Panc1 (cell line): ENCODE measurements around the gene SLC2A2. TPM values are rescaled to one million over a fixed set of nuclear protein-coding genes. Genes with fewer than 3 reads are reported as not detected.

Experiments used
- ATAC-seq: fragments of 200-7000 bp; cut with Tn5 transposase; 2 replicates; pipeline ENCODE4 v1.9.1; 2020; ENCODE audit warnings: mild to moderate bottlenecking, moderate library complexity
- BruUV-seq: library from RNA; stranded (reverse); fragments of 400-500 nt; replicated peaks from 2 replicates; lab custom pipeline; 2021; lab: Mats Ljungman, UMichigan
- CTCF ChIA-PET: fragments of 300-600 bp; sonication (Branson Sonifier 250); formaldehyde crosslinking; loops from one replicate; lab custom pipeline; 2022; ENCODE audit warnings: antibody characterized with exemption; lab: Charles Lee
- POLR2A ChIA-PET: fragments of 300-600 bp; sonication (Branson Sonifier 250); formaldehyde crosslinking; loops from one replicate; lab custom pipeline; 2022; ENCODE audit warnings: antibody characterized with exemption; lab: Charles Lee
- DNase-seq: peaks from one replicate; pipeline ENCODE4 v3.0.0-alpha.2; 2010; ENCODE audit warnings: low read depth, low spot score
- H3K27ac ChIP-seq: 2 replicates; pipeline ENCODE4 v1.5.1; 2011; ENCODE audit warnings: mild to moderate bottlenecking, low read length, inconsistent platforms
- H3K27me3 ChIP-seq: fragments of 200-500 bp; sonication (Bioruptor generic); 2 replicates; pipeline ENCODE4 v1.6.0; 2014; ENCODE audit warnings: low read length, inconsistent platforms; ENCODE audit not compliant: control insufficient read depth, insufficient read depth
- H3K36me3 ChIP-seq: fragments of 200-500 bp; sonication (Bioruptor generic); 2 replicates; pipeline ENCODE4 v1.5.1; 2014; ENCODE audit warnings: inconsistent platforms, mild to moderate bottlenecking, low read length, moderate library complexity; ENCODE audit not compliant: control insufficient read depth, insufficient read depth
- H3K4me1 ChIP-seq: 2 replicates; pipeline ENCODE4 v1.5.1; 2011; ENCODE audit warnings: inconsistent platforms, mild to moderate bottlenecking, low read length, moderate library complexity; ENCODE audit not compliant: control insufficient read depth, insufficient read depth
- H3K4me3 ChIP-seq, 2 experiments: 2 replicates each; pipeline ENCODE4 v1.5.1; 2011 to 2012; ENCODE audit warnings: low read depth in 2 of 2, low read length in 2 of 2, mild to moderate bottlenecking in 2 of 2, inconsistent platforms in 1 of 2, moderate library complexity in 1 of 2
- H3K9me3 ChIP-seq: fragments of 200-500 bp; sonication (Bioruptor generic); 2 replicates; pipeline ENCODE4 v1.5.1; 2014; ENCODE audit warnings: low read depth, mild to moderate bottlenecking, inconsistent platforms, low read length, moderate library complexity; ENCODE audit not compliant: control insufficient read depth, insufficient read depth
- POLR2AphosphoS5 ChIP-seq: IDR thresholded peaks from 2 replicates; pipeline ENCODE4 v1.6.1; 2012; ENCODE audit warnings: mild to moderate bottlenecking, low read depth, low read length, moderate library complexity
- REST ChIP-seq, 2 experiments: IDR thresholded peaks; 2 replicates each; pipeline ENCODE4 v1.6.1; 2011 to 2012; ENCODE audit warnings: low read depth in 2 of 2, control low read depth in 1 of 2, low read length in 1 of 2, mild to moderate bottlenecking in 1 of 2, moderate library complexity in 1 of 2; ENCODE audit not compliant: insufficient read depth in 1 of 2
- SIN3A ChIP-seq: IDR thresholded peaks from 2 replicates; pipeline ENCODE4 v1.6.1; 2012; ENCODE audit warnings: low read depth, mild to moderate bottlenecking, low read length, moderate library complexity, borderline replicate concordance; ENCODE audit not compliant: insufficient read depth
- TCF7L2 ChIP-seq: IDR thresholded peaks from 2 replicates; pipeline ENCODE4 v1.6.1; 2011; ENCODE audit warnings: mild to moderate bottlenecking, low read depth, low read length, inconsistent platforms
- in situ Hi-C: cut with HindIII; loops from 2 replicates; pipeline ENCODE4 v1.10.0; 2016; ENCODE audit warnings: low sequenced_read_pairs, low pct_unique_long_range_greater_than_20kb
- intact Hi-C: fragments of 100-400 bp; cut with micrococcal nuclease; formaldehyde crosslinking; loops from one replicate; pipeline ENCODE4 v1.10.0; 2022; ENCODE audit not compliant: unreplicated experiment
- total RNA-seq: library from RNA; stranded (reverse); gene quantifications from one replicate; pipeline ENCODE4 v1.2.1, GENCODE V29; 2021; ENCODE audit not compliant: unreplicated experiment
- TF ChIP-seq, protein P1 (sequence below): fragments of 450-650 bp; IDR thresholded peaks from 2 replicates; pipeline ENCODE4 v1.5.1; 2017; ENCODE audit warnings: mild to moderate bottlenecking

Gene SLC2A2
- total RNA-seq, 1 experiment from 2014 or later = 0.13 TPM

DNA sequence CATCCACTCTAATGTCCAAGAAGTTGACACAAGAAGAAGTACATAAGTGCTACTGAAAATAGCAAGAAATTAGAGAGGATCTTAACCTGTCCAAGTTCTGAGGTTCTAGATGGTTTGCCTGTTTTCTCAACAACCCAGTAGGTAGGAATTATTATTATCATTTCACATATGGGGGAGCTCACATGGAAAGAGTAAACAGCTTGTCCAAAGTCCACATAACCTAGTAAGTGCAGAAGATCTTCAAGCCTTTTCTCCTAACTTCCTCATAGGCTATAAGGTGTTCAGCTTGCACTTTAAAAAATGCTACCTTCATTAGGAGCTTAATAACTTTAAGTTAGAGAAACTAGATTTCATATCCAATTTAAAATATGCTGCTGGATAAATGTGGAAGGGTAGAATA, 3.0 kb downstream of the SLC2A2 start:
- TF ChIP-seq, protein P1, sequence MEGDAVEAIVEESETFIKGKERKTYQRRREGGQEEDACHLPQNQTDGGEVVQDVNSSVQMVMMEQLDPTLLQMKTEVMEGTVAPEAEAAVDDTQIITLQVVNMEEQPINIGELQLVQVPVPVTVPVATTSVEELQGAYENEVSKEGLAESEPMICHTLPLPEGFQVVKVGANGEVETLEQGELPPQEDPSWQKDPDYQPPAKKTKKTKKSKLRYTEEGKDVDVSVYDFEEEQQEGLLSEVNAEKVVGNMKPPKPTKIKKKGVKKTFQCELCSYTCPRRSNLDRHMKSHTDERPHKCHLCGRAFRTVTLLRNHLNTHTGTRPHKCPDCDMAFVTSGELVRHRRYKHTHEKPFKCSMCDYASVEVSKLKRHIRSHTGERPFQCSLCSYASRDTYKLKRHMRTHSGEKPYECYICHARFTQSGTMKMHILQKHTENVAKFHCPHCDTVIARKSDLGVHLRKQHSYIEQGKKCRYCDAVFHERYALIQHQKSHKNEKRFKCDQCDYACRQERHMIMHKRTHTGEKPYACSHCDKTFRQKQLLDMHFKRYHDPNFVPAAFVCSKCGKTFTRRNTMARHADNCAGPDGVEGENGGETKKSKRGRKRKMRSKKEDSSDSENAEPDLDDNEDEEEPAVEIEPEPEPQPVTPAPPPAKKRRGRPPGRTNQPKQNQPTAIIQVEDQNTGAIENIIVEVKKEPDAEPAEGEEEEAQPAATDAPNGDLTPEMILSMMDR = no peak
- TF ChIP-seq POLR2AphosphoS5 (no peak), TCF7L2 (no peak), REST (IDR thresholded peaks at IDR 0.05; ENCODE audit: insufficient read depth in 1 of 2, low read depth in 2 of 2, low read length in 1 of 2) (no peak), SIN3A (no peak)
- H3K27ac ChIP-seq = no peak overlapping the region
- in situ Hi-C loops = no loop called here
- no peak overlapping the region for H3K4me3 ChIP-seq
- H3K4me1 ChIP-seq = no peaks in the 10 kb centered on the region
- H3K27me3 ChIP-seq = no peaks in the 10 kb centered on the region
- intact Hi-C loops = no loop called here
- H3K36me3 ChIP-seq = no peaks in the 10 kb centered on the region
- no TSS peak for BruUV-seq
- DNase-seq = no peak
- CTCF ChIA-PET = interaction anchor here (0.5 kb wide), 1 partner anchor 25 kb away, joined by 3 read pairs; no protein-coding TSS in a partner anchor
- H3K9me3 ChIP-seq = no peaks in the 10 kb centered on the region
- ATAC-seq = no peak
- POLR2A ChIA-PET = no interaction called here

DNA sequence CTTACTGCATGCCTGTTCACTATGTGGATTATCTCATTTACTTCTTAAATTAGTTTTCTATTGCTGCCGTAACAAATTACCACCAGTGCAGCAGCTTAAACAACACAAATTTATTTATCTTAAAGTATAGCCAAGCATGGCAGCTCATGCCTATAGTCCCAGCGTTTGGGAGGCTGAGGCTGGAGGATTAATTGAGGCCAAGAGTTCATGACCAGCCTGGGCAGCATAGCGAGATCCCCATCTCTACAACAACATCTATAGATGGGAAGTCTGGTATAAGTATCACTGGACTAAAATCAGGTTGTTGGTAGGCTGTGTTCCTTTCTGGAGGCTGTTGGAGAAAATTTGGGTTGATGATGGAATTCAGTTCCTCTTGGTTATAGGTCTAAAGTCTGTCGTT, 5.1 kb downstream of the SLC2A2 start:
- intact Hi-C loops = no loop called here

More for the DNA sequence above, 5.1 kb downstream of the SLC2A2 start:
- POLR2A ChIA-PET = interaction anchor here (0.6 kb wide), 1 partner anchor 794 kb away, joined by 3 read pairs; no protein-coding TSS in a partner anchor
- Histone ChIP-seq H3K9me3 (no peaks in the 10 kb centered on the region), H3K4me1 (no peaks in the 10 kb centered on the region), H3K27ac (no peak overlapping the region), H3K4me3 (no peak overlapping the region), H3K36me3 (no peaks in the 10 kb centered on the region), H3K27me3 (no peaks in the 10 kb centered on the region)
- no peak for DNase-seq
- CTCF ChIA-PET = no interaction called here
- BruUV-seq = no TSS peak
- TF ChIP-seq, protein P1 = no peak
- TF ChIP-seq SIN3A (no peak), POLR2AphosphoS5 (no peak), REST (IDR thresholded peaks at IDR 0.05; ENCODE audit: insufficient read depth in 1 of 2, low read depth in 2 of 2, low read length in 1 of 2) (no peak), TCF7L2 (no peak)
- in situ Hi-C loops = no loop called here
- no peak for ATAC-seq
